ENCODE data around the gene PRDM15. TPM values are rescaled to one million over a fixed set of nuclear protein-coding genes. Genes with fewer than 3 reads are reported as not detected.

Gene PRDM15
- total and polyA plus RNA-seq, 2 donors (not counting 1 experiment from before 2014, with no cell fraction given) = 2.3 to 3.6 TPM

GRCh38 chr21:41835711-41836154 lies 43.4 kb downstream of the PRDM15 start:
- H4K20me1 ChIP-seq (ENCODE audit: control insufficient read depth, extremely low read depth, insufficient read depth, low read length) = no peaks in the 10 kb centered on the region
- H3K9me3 ChIP-seq (ENCODE audit: control insufficient read depth, insufficient read depth, low read depth, low read length) = no peaks in the 10 kb centered on the region
- no peak for TF ChIP-seq EZH2 (IDR thresholded peaks at IDR 0.05; ENCODE audit: low read length, missing control alignments)
- TF ChIP-seq, protein P1, sequence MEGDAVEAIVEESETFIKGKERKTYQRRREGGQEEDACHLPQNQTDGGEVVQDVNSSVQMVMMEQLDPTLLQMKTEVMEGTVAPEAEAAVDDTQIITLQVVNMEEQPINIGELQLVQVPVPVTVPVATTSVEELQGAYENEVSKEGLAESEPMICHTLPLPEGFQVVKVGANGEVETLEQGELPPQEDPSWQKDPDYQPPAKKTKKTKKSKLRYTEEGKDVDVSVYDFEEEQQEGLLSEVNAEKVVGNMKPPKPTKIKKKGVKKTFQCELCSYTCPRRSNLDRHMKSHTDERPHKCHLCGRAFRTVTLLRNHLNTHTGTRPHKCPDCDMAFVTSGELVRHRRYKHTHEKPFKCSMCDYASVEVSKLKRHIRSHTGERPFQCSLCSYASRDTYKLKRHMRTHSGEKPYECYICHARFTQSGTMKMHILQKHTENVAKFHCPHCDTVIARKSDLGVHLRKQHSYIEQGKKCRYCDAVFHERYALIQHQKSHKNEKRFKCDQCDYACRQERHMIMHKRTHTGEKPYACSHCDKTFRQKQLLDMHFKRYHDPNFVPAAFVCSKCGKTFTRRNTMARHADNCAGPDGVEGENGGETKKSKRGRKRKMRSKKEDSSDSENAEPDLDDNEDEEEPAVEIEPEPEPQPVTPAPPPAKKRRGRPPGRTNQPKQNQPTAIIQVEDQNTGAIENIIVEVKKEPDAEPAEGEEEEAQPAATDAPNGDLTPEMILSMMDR (conservative IDR thresholded peaks at IDR 0.05 in 1 of 2, IDR thresholded peaks at IDR 0.05 in 1 of 2; ENCODE audit: low read depth in 1 of 2, low read length in 2 of 2) = no peak
- peaks cover 6% of the 10 kb centered on the region for H3K36me3 ChIP-seq (ENCODE audit: control insufficient read depth, insufficient read depth, low read length)
- DNase-seq (ENCODE audit: low read depth in 2 of 2) = peak in 1 of 2 donors; percentile 15
- no peaks in the 10 kb centered on the region for H3K79me2 ChIP-seq (ENCODE audit: control insufficient read depth, insufficient read depth, low read length)
- H3K4me3 ChIP-seq (replicated peaks in 1 of 4; ENCODE audit: control extremely low read depth in 1 of 4, insufficient read depth in 1 of 4, low read depth in 3 of 4, low read length in 4 of 4) = no peak overlapping the region
- no peak overlapping the region for H3K9ac ChIP-seq (ENCODE audit: insufficient read depth, low read length)
- H3K27me3 ChIP-seq (ENCODE audit: control insufficient read depth, insufficient read depth, low read length) = no peaks in the 10 kb centered on the region
- H2AFZ ChIP-seq (ENCODE audit: low read length) = no peak overlapping the region
- H3K4me1 ChIP-seq (ENCODE audit: control insufficient read depth, extremely low read depth, insufficient read depth, low read length) = no peaks in the 10 kb centered on the region
- no peak overlapping the region for H3K4me2 ChIP-seq (ENCODE audit: extremely low read depth, insufficient read depth, low read length)
- no peak overlapping the region for H3K27ac ChIP-seq (ENCODE audit: insufficient read depth, low read length)

GRCh38 chr21:41834926-41835663 lies 44.0 kb downstream of the PRDM15 start:
- Histone ChIP-seq H3K27me3 (ENCODE audit: control insufficient read depth, insufficient read depth, low read length) (no peaks in the 10 kb centered on the region), H3K27ac (ENCODE audit: insufficient read depth, low read length) (no peak overlapping the region), H3K4me1 (ENCODE audit: control insufficient read depth, extremely low read depth, insufficient read depth, low read length) (no peaks in the 10 kb centered on the region), H3K4me3 (replicated peaks in 1 of 4; ENCODE audit: control extremely low read depth in 1 of 4, insufficient read depth in 1 of 4, low read depth in 3 of 4, low read length in 4 of 4) (no peak overlapping the region), H2AFZ (ENCODE audit: low read length) (no peak overlapping the region), H3K9ac (ENCODE audit: insufficient read depth, low read length) (no peak overlapping the region), H3K4me2 (ENCODE audit: extremely low read depth, insufficient read depth, low read length) (no peak overlapping the region), H3K79me2 (ENCODE audit: control insufficient read depth, insufficient read depth, low read length) (no peaks in the 10 kb centered on the region), H4K20me1 (ENCODE audit: control insufficient read depth, extremely low read depth, insufficient read depth, low read length) (no peaks in the 10 kb centered on the region), H3K9me3 (ENCODE audit: control insufficient read depth, insufficient read depth, low read depth, low read length) (no peaks in the 10 kb centered on the region), H3K36me3 (ENCODE audit: control insufficient read depth, insufficient read depth, low read length) (peaks cover 6% of the 10 kb centered on the region)
- no peak for DNase-seq (ENCODE audit: low read depth in 2 of 2)
- TF ChIP-seq, protein P1 (conservative IDR thresholded peaks at IDR 0.05 in 1 of 2, IDR thresholded peaks at IDR 0.05 in 1 of 2; ENCODE audit: low read depth in 1 of 2, low read length in 2 of 2) = no peak
- TF ChIP-seq EZH2 (IDR thresholded peaks at IDR 0.05; ENCODE audit: low read length, missing control alignments) = no peak

DNA sequence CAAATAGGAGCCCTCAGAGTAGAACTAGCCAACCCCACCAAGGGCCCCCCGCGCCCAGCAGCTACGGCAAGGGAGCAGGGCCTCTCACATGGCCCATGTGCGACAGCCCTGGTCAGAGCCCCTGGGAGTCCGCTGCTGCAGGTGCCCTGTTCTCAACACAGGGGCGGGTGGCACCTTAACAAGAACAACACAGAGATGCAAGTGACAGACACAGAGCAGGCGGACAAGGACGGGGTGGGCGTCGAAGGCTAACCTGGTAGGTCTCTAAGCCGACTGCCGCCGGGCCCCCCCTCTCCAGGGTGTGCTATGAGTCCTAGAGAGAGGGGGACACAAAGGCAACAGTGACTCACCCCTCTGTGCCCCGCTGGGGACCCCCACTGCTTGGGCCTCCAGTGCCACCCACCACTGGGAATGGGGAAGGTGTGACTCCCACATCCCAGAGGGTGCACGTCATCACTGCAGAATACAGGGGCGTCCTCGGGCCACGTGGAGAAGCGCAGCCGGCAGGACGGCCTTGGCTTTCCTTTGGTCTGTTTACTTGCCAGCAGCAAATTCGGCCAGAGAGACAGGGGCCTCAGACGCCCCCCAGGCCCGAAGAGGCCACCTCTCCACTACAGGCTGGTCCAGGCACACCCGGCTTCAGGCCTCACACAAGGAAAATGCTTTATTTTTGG lies 44.8 kb downstream of the PRDM15 start:
- no peaks in the 10 kb centered on the region for H3K79me2 ChIP-seq (ENCODE audit: control insufficient read depth, insufficient read depth, low read length)
- no peak overlapping the region for H3K4me3 ChIP-seq (replicated peaks in 1 of 4; ENCODE audit: control extremely low read depth in 1 of 4, insufficient read depth in 1 of 4, low read depth in 3 of 4, low read length in 4 of 4)
- no peaks in the 10 kb centered on the region for H3K27me3 ChIP-seq (ENCODE audit: control insufficient read depth, insufficient read depth, low read length)
- no peak overlapping the region for H3K27ac ChIP-seq (ENCODE audit: insufficient read depth, low read length)
- H3K36me3 ChIP-seq (ENCODE audit: control insufficient read depth, insufficient read depth, low read length) = peaks cover 6% of the 10 kb centered on the region
- H3K4me1 ChIP-seq (ENCODE audit: control insufficient read depth, extremely low read depth, insufficient read depth, low read length) = no peaks in the 10 kb centered on the region
- H3K4me2 ChIP-seq (ENCODE audit: extremely low read depth, insufficient read depth, low read length) = no peak overlapping the region
- no peak overlapping the region for H3K9ac ChIP-seq (ENCODE audit: insufficient read depth, low read length)
- DNase-seq (ENCODE audit: low read depth in 2 of 2) = no peak
- H3K9me3 ChIP-seq (ENCODE audit: control insufficient read depth, insufficient read depth, low read depth, low read length) = no peaks in the 10 kb centered on the region
- TF ChIP-seq, protein P1 (conservative IDR thresholded peaks at IDR 0.05 in 1 of 2, IDR thresholded peaks at IDR 0.05 in 1 of 2; ENCODE audit: low read depth in 1 of 2, low read length in 2 of 2) = no peak
- TF ChIP-seq EZH2 (IDR thresholded peaks at IDR 0.05; ENCODE audit: low read length, missing control alignments) = no peak
- no peaks in the 10 kb centered on the region for H4K20me1 ChIP-seq (ENCODE audit: control insufficient read depth, extremely low read depth, insufficient read depth, low read length)
- no peak overlapping the region for H2AFZ ChIP-seq (ENCODE audit: low read length)

Measured in fibroblast of lung (primary cell).